HG03354 (cell line): ENCODE results near the gene CAMKK1.
"Not testable (repeated sequence)": the region's sequence is repeated elsewhere in the genome, so short reads cannot be mapped to it uniquely, and the experiment has no call there.

Source experiments
- ATAC-seq: cut with Tn5 transposase; IDR thresholded peaks from one replicate; pipeline ENCODE4 v1.9.1; 2021; ENCODE audit warnings: mild to moderate bottlenecking; ENCODE audit not compliant: unreplicated experiment, poor library complexity, severe bottlenecking

The CAMKK1 gene

GRCh38 chr17:3884188-3884587 is 8.7 kb downstream of the CAMKK1 start:
- no peak for ATAC-seq

- ATAC-seq, result no peak
Observed at GRCh38 chr17:3882276-3882675, 10.6 kb downstream of the CAMKK1 start.

GRCh38 chr17:3880983-3881382 is 11.9 kb downstream of the CAMKK1 start:
- no peak for ATAC-seq

- no peak for ATAC-seq
Observed at GRCh38 chr17:3879591-3880417, 13.0 kb downstream of the CAMKK1 start.

- no peak for ATAC-seq
Observed at GRCh38 chr17:3879186-3879585, 13.7 kb downstream of the CAMKK1 start.

GRCh38 chr17:3877220-3877619 is 15.6 kb downstream of the CAMKK1 start:
- ATAC-seq, result no peak

- no peak for ATAC-seq
Observed at GRCh38 chr17:3875317-3875716, 17.5 kb downstream of the CAMKK1 start.

GRCh38 chr17:3873862-3874261 is 19.0 kb downstream of the CAMKK1 start:
- ATAC-seq, result no peak

GRCh38 chr17:3870871-3871306 is 22.0 kb downstream of the CAMKK1 start:
- no peak for ATAC-seq

- no peak for ATAC-seq
Observed at GRCh38 chr17:3867606-3868005, 25.2 kb downstream of the CAMKK1 start.

GRCh38 chr17:3867106-3867505 is 25.7 kb downstream of the CAMKK1 start:
- ATAC-seq, result no peak

- ATAC-seq, result no peak
Observed at GRCh38 chr17:3866276-3866675, 26.6 kb downstream of the CAMKK1 start.

- no peak for ATAC-seq
Observed at GRCh38 chr17:3865176-3865575, 27.7 kb downstream of the CAMKK1 start.

- ATAC-seq, result no peak
Observed at GRCh38 chr17:3864534-3864933, 28.3 kb downstream of the CAMKK1 start.

- no peak for ATAC-seq
Observed at GRCh38 chr17:3861761-3862681, 30.8 kb downstream of the CAMKK1 start.

GRCh38 chr17:3860939-3861700 is 31.7 kb downstream of the CAMKK1 start:
- no peak for ATAC-seq

GRCh38 chr17:3859940-3860339 is 32.9 kb downstream of the CAMKK1 start:
- no peak for ATAC-seq

- ATAC-seq, result no peak
Observed at GRCh38 chr17:3857261-3858105, 35.4 kb downstream of the CAMKK1 start.

GRCh38 chr17:3854204-3854603 is 38.6 kb downstream of the CAMKK1 start:
- ATAC-seq, result not testable (repeated sequence)
